HepG2 (cell line): ENCODE measurements around the gene WNT1. TPM values are rescaled to one million over a fixed set of nuclear protein-coding genes. Genes with fewer than 3 reads are reported as not detected.

Experiments
- ATAC-seq: fragments of 200-7000 bp; cut with Tn5 transposase; 3 replicates; pipeline ENCODE4 v1.9.1; 2020; ENCODE audit warnings: mild to moderate bottlenecking, moderate library complexity
- BruUV-seq: library from RNA; stranded (reverse); fragments of 400-500 nt; replicated peaks from 2 replicates; lab custom pipeline; 2021; lab: Mats Ljungman, UMichigan
- CTCF ChIA-PET: fragments of 300-600 bp; formaldehyde crosslinking; extraction: SDS; loops from one replicate; lab custom pipeline; 2021; ENCODE audit warnings: low total read pairs, inconsistent platforms, low intra/inter-chr PET ratio; lab: Yijun Ruan, JAX
- POLR2A ChIA-PET: fragments of 350-600 bp; sonication (Branson Sonifier 250); formaldehyde crosslinking; loops from one replicate; lab custom pipeline; 2020; ENCODE audit warnings: antibody characterized with exemption, inconsistent platforms; lab: Yijun Ruan, JAX
- DNase-seq: peaks from one replicate; pipeline ENCODE4 v3.0.0-alpha.2; 2015; ENCODE audit warnings: low spot score
- FAIRE-seq: peaks from 3 replicates; lab custom pipeline; 2011; peaks lifted over from hg19 to GRCh38; lab: Jason Lieb, UNC
- H2AFZ ChIP-seq: one replicate; pipeline ENCODE4 v1.6.1; 2011; ENCODE audit warnings: low read length, inconsistent platforms
- H3K27ac ChIP-seq: fragments of 300-600 bp; 3 replicates; pipeline ENCODE4 v1.8.0; 2011; ENCODE audit warnings: mixed run types, mild to moderate bottlenecking, mixed read lengths, low read length, inconsistent platforms; ENCODE audit not compliant: insufficient read depth; ENCODE audit errors: extremely low read length
- H3K27me3 ChIP-seq, 2 experiments: fragments of 200-600 bp in 1 of 2; 2 replicates in 1 of 2; 3 replicates in 1 of 2; pipeline versions ENCODE4 v1.6.0 to v1.8.0; 2011; ENCODE audit warnings: low read length in 2 of 2, mild to moderate bottlenecking in 2 of 2, moderate library complexity in 2 of 2, inconsistent platforms in 1 of 2; ENCODE audit not compliant: insufficient read depth in 2 of 2, control insufficient read depth in 1 of 2
- H3K36me3 ChIP-seq, 2 experiments: fragments of 200-600 bp in 1 of 2; replicated peaks in 1 of 2; 2 replicates in 1 of 2; 3 replicates in 1 of 2; pipeline versions ENCODE4 v1.5.1 to v1.8.0; 2011; ENCODE audit warnings: low read length in 2 of 2, inconsistent platforms in 1 of 2; ENCODE audit not compliant: insufficient read depth in 2 of 2, control insufficient read depth in 1 of 2
- H3K4me1 ChIP-seq: 2 replicates; pipeline ENCODE4 v1.5.1; 2012; ENCODE audit warnings: low read length, inconsistent platforms; ENCODE audit not compliant: insufficient read depth
- H3K4me2 ChIP-seq: 2 replicates; pipeline ENCODE4 v1.6.0; 2011; ENCODE audit warnings: low read depth, low read length, inconsistent platforms
- H3K4me3 ChIP-seq, 3 experiments: fragments of 200-600 bp in 1 of 3; sonication (generic), shearing (Covaris generic) in 1 of 3; replicated peaks in 1 of 3; 2 replicates each; pipeline ENCODE4 v1.5.1; 2011 to 2016; ENCODE audit warnings: low read length in 3 of 3, inconsistent platforms in 2 of 3, low read depth in 2 of 3, mild to moderate bottlenecking in 2 of 3, control low read depth in 1 of 3, mixed read lengths in 1 of 3; ENCODE audit not compliant: insufficient read depth in 1 of 3
- H3K79me2 ChIP-seq: one replicate; pipeline ENCODE4 v1.6.1; 2011; ENCODE audit warnings: low read length, inconsistent platforms; ENCODE audit not compliant: insufficient read depth
- H3K9ac ChIP-seq: 2 replicates; pipeline ENCODE4 v1.6.0; 2011; ENCODE audit warnings: mild to moderate bottlenecking, low read depth, low read length, inconsistent platforms; ENCODE audit not compliant: insufficient read depth
- H3K9me3 ChIP-seq: 2 replicates; pipeline ENCODE4 v1.5.1; 2012; ENCODE audit warnings: mild to moderate bottlenecking, low read length
- H4K20me1 ChIP-seq: 2 replicates; pipeline ENCODE4 v1.6.0; 2011; ENCODE audit warnings: inconsistent platforms, mild to moderate bottlenecking, low read length, moderate library complexity; ENCODE audit not compliant: insufficient read depth
- AGO2 ChIP-seq: fragments of 200-400 bp; formaldehyde crosslinking; optimal IDR thresholded peaks from 2 replicates; pipeline ENCODE3; 2017; ENCODE audit warnings: mild to moderate bottlenecking, low read depth, low read length, moderate library complexity
- FOXC1 ChIP-seq: sonication (generic); formaldehyde crosslinking; IDR thresholded peaks from 2 replicates; pipeline ENCODE4 v1.8.0; 2022; ENCODE audit warnings: mild to moderate bottlenecking, missing genetic modification reagents, borderline replicate concordance
- HNRNPL ChIP-seq: fragments of 200-400 bp; formaldehyde crosslinking; IDR thresholded peaks from 2 replicates; pipeline ENCODE4 v1.6.1; 2017; ENCODE audit warnings: mild to moderate bottlenecking, low read depth, low read length
- POLR2A ChIP-seq, 2 experiments: IDR thresholded peaks; 2 replicates each; pipeline ENCODE4 v1.6.1; 2011; ENCODE audit warnings: low read depth in 2 of 2, low read length in 2 of 2, mild to moderate bottlenecking in 1 of 2, moderate library complexity in 1 of 2; ENCODE audit not compliant: insufficient read depth in 1 of 2
- ZNF569 ChIP-seq: sonication (generic); formaldehyde crosslinking; IDR thresholded peaks from 2 replicates; pipeline ENCODE4 v1.5.0; 2020; ENCODE audit warnings: mild to moderate bottlenecking, missing genetic modification reagents, moderate library complexity, borderline replicate concordance
- WGBS: methylation state at CpG from one replicate; pipeline ENCODE4 v1.1.6; 2017; ENCODE audit warnings: low lambda C conversion rate; 5-methylcytosine and 5-hydroxymethylcytosine counted together
- in situ Hi-C: cut with HindIII; loops from 2 replicates; pipeline ENCODE4 v1.10.0; 2017; ENCODE audit warnings: low pct_unique_long_range_greater_than_20kb; ENCODE audit not compliant: extremely low pct_ligation_motif_present
- intact Hi-C: fragments of 100-400 bp; cut with micrococcal nuclease; formaldehyde crosslinking; loops from one replicate; pipeline ENCODE4 v1.10.0; 2022; ENCODE audit not compliant: unreplicated experiment
- polyA plus RNA-seq, 8 experiments: library from polyadenylated mRNA; depleted of rRNA in 3 of 8; stranded (reverse) in 7 of 8; unstranded in 1 of 8; fragments of >200 nt; fragmentation: Illumina TruSeq in 4 of 8; extraction: Trizol in 4 of 8; gene quantifications; 2 replicates each; pipeline versions ENCODE4 v1.2.1 to v1.2.3, GENCODE V29; 2011 to 2016; ENCODE audit warnings: low read depth in 4 of 8, missing spikeins in 1 of 8, mixed read lengths in 1 of 8; ENCODE audit not compliant: insufficient read depth in 1 of 8
- total RNA-seq, 5 experiments: library from RNA; depleted of rRNA; stranded (reverse); fragments of >200 nt; fragmentation: Illumina TruSeq; extraction: Trizol; gene quantifications; 2 replicates each; pipeline ENCODE4 v1.2.3, GENCODE V29; 2016; ENCODE audit warnings: low read depth in 1 of 5

The WNT1 gene
- total and polyA plus RNA-seq, 2 of the 13 experiments (the other 11 are each of a cell fraction or from before 2014, with no cell fraction given), result not detected

DNA sequence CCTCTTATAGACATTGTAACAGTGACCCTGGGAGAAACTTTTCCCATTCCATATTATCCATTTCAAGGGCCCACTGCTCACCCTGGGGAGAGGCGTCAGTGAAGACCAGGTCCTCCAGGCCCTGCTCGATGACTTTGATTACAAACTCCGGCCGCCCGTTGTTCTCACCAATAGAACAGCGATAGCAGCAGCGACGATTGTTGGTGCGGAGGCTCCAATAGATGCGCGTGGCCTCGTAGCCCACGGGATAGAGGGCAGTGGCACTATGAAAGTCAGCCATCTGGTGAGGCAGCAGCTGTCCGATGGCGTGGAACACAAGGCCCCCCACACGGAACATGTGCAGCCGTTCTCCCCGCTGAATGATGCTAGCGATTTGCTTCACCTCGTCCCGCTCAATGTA lies 48.0 kb downstream of the WNT1 start:
- 97% methylated on average over 18 of the region's 21 CpGs for WGBS
- intact Hi-C loops, result no loop called here

DNA sequence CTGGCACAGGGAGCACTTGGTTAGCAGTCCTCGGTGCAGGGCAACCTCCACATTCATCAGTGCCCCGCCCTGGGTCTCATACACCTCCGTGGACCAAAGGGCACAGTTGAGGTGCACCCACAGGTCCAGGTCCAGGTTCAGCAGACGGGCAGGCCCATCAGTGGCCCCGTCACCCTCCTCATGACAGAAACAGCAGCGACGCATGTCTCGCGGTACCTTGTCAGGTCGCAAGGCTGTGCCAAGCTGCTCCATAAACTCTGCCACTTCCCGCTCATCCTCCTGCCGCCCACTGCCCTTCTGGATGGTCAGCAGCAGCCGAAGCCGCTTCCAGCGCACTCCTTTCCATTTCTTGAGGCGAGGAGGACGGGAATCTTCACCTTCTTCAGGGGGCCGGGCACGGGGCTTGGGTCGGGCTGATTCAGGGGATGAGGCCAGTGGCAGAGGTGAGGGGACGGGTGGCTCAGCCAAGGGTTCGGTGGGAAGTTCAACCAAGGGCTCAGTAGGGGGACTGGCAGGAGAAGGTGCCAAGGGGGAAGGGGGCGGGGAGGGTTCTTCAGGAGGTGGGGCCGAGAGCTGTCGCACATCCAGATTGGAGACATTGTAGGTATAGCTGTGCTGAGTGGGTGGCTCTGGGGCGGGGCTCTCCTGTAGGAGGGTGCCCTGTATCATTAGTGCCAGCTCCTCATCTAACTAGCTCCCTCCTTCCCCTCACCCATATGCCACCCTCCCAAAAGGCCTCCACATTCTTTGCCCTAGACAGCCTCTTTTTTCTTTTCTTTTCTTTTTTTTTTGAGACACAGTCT lies 48.8 kb downstream of the WNT1 start:
- CTCF ChIA-PET, result no interaction called here
- no peak; the same call in 2 of the 3 replicates for ATAC-seq
- no peak overlapping the region for H3K9ac ChIP-seq
- POLR2A ChIA-PET, result no interaction called here
- intact Hi-C loops, result no loop called here
- 97% methylated on average over 17 of the region's 26 CpGs for WGBS
- H3K27ac ChIP-seq, result no peak overlapping the region
- no peak for FAIRE-seq
- no peak for DNase-seq
- no peak overlapping the region for H2AFZ ChIP-seq
- BruUV-seq, result no TSS peak
- H3K4me1 ChIP-seq, result no peaks in the 10 kb centered on the region
- in situ Hi-C loops, result no loop called here
- H3K4me3 ChIP-seq, result no peak overlapping the region
- TF ChIP-seq ZNF569 (CRISPR knock-in tag) (no peak), HNRNPL (0 out of 2 replicates have a peak, but pooled peaks have one; percentile 23), AGO2 (peak; percentile 89)
- no peaks in the 10 kb centered on the region for H4K20me1 ChIP-seq
- no peaks in the 10 kb centered on the region for H3K79me2 ChIP-seq
- no peaks in the 10 kb centered on the region for H3K9me3 ChIP-seq
- no peak overlapping the region for H3K4me2 ChIP-seq
- peaks cover 39 to 86% of the 10 kb centered on the region in 2 experiments for H3K36me3 ChIP-seq
- no peaks in the 10 kb centered on the region for H3K27me3 ChIP-seq

More for the DNA sequence above, 48.0 kb downstream of the WNT1 start:
- Histone ChIP-seq H3K9me3 (no peaks in the 10 kb centered on the region), H4K20me1 (no peaks in the 10 kb centered on the region), H3K27ac (no peak overlapping the region), H3K79me2 (no peaks in the 10 kb centered on the region)
- no peak for ATAC-seq
- TF ChIP-seq POLR2A (IDR thresholded peaks at IDR 0.05; ENCODE audit: insufficient read depth in 1 of 2, low read depth in 2 of 2, low read length in 2 of 2) (peak in 1 of 2 experiments; percentile 32; a peak in 1 of 4 replicates), FOXC1 (CRISPR knock-in tag) (no peak)
- TF ChIP-seq, all 625 proteins: peak for 1
- CTCF ChIA-PET, result no interaction called here
- POLR2A ChIA-PET, result no interaction called here
- Histone ChIP-seq H2AFZ (no peak overlapping the region), H3K27me3 (no peaks in the 10 kb centered on the region), H3K9ac (no peak overlapping the region), H3K4me3 (no peak overlapping the region), H3K4me1 (no peaks in the 10 kb centered on the region), H3K36me3 (peaks cover 41 to 80% of the 10 kb centered on the region in 2 experiments), H3K4me2 (no peak overlapping the region)
- no TSS peak for BruUV-seq
- FAIRE-seq (no peak), DNase-seq (no peak)
- in situ Hi-C loops, result no loop called here
